Measurements from ENCODE around the gene DAAM1.

Gene DAAM1

GRCh38 chr14:59221568-59221967 lies 33.1 kb downstream of the DAAM1 start:
- no peak for DNase-seq (ENCODE audit: low read depth in 2 of 2)

GRCh38 chr14:59224341-59224740 lies 35.9 kb downstream of the DAAM1 start:
- DNase-seq (ENCODE audit: low read depth in 2 of 2): no peak

GRCh38 chr14:59225281-59225680 lies 36.8 kb downstream of the DAAM1 start:
- no peak for DNase-seq (ENCODE audit: low read depth in 2 of 2)

- DNase-seq (ENCODE audit: low read depth in 2 of 2): no peak
Measured at GRCh38 chr14:59228421-59228820, 40.0 kb downstream of the DAAM1 start.

GRCh38 chr14:59229653-59230406 lies 41.4 kb downstream of the DAAM1 start:
- no peak for DNase-seq (ENCODE audit: low read depth in 2 of 2)

- no peak for DNase-seq (ENCODE audit: low read depth in 2 of 2)
Measured at GRCh38 chr14:59236195-59236594, 47.7 kb downstream of the DAAM1 start.

- no peak for DNase-seq (ENCODE audit: low read depth in 2 of 2)
Measured at GRCh38 chr14:59238216-59238615, 49.7 kb downstream of the DAAM1 start.

GRCh38 chr14:59239022-59239421 lies 50.6 kb downstream of the DAAM1 start:
- no peak for DNase-seq (ENCODE audit: low read depth in 2 of 2)

GRCh38 chr14:59240356-59240755 lies 51.9 kb downstream of the DAAM1 start:
- DNase-seq (ENCODE audit: low read depth in 2 of 2): no peak

GRCh38 chr14:59241121-59241520 lies 52.7 kb downstream of the DAAM1 start:
- no peak for DNase-seq (ENCODE audit: low read depth in 2 of 2)

GRCh38 chr14:59243174-59243573 lies 54.7 kb downstream of the DAAM1 start:
- DNase-seq (ENCODE audit: low read depth in 2 of 2): no peak

GRCh38 chr14:59244581-59244980 lies 56.1 kb downstream of the DAAM1 start:
- DNase-seq (ENCODE audit: low read depth in 2 of 2): no peak

GRCh38 chr14:59245809-59246295 lies 57.4 kb downstream of the DAAM1 start:
- no peak for DNase-seq (ENCODE audit: low read depth in 2 of 2)

- DNase-seq (ENCODE audit: low read depth in 2 of 2): no peak
Measured at GRCh38 chr14:59246566-59246965, 58.1 kb downstream of the DAAM1 start.

- no peak for DNase-seq (ENCODE audit: low read depth in 2 of 2)
Measured at GRCh38 chr14:59247801-59248584, 59.5 kb downstream of the DAAM1 start.

- DNase-seq (ENCODE audit: low read depth in 2 of 2): no peak
Measured at GRCh38 chr14:59249029-59249428, 60.6 kb downstream of the DAAM1 start.

GRCh38 chr14:59251811-59252771 lies 63.6 kb downstream of the DAAM1 start:
- no peak for DNase-seq (ENCODE audit: low read depth in 2 of 2)

GRCh38 chr14:59252772-59253500 lies 64.5 kb downstream of the DAAM1 start:
- DNase-seq (ENCODE audit: low read depth in 2 of 2): no peak

- DNase-seq (ENCODE audit: low read depth in 2 of 2): no peak
Measured at GRCh38 chr14:59253527-59253926, 65.1 kb downstream of the DAAM1 start.

GRCh38 chr14:59254146-59254910 lies 65.9 kb downstream of the DAAM1 start:
- DNase-seq (ENCODE audit: low read depth in 2 of 2): no peak

Data from stimulated activated CD4-positive, alpha-beta T cell treated with anti-CD3 and anti-CD28 coated beads, Interleukin-1b, Interleukin-23, amount 100 ng/mL, for 1 hour (primary cell).